ENCODE measurements around the gene CENPP.

Gene CENPP

GRCh38 chr9:92315456-92315855 lies 10.3 kb upstream of the CENPP start:
- no peak for DNase-seq

- no peak for DNase-seq
Observed at GRCh38 chr9:92324431-92324830, 1.3 kb upstream of the CENPP start.

- DNase-seq = no peak
Observed at GRCh38 chr9:92324889-92325268, 874 bp upstream of the CENPP start.

- peak; percentile 77 for DNase-seq
Observed at GRCh38 chr9:92325991-92326500, 293 bp downstream of the CENPP start.

GRCh38 chr9:92327283-92327850 lies 1.6 kb downstream of the CENPP start:
- peak; percentile 24 for DNase-seq

- peak; percentile 54 for DNase-seq
Observed at GRCh38 chr9:92328225-92328624, 2.5 kb downstream of the CENPP start.

GRCh38 chr9:92332577-92333281 lies 7.0 kb downstream of the CENPP start:
- DNase-seq = no peak

GRCh38 chr9:92333282-92333634 lies 7.5 kb downstream of the CENPP start:
- no peak for DNase-seq

GRCh38 chr9:92341578-92341977 lies 15.8 kb downstream of the CENPP start:
- DNase-seq = no peak

GRCh38 chr9:92342825-92343488 lies 17.2 kb downstream of the CENPP start:
- DNase-seq = no peak

- DNase-seq = no peak
Observed at GRCh38 chr9:92345582-92345981, 19.8 kb downstream of the CENPP start.

GRCh38 chr9:92349771-92350739 lies 24.3 kb downstream of the CENPP start:
- no peak for DNase-seq

GRCh38 chr9:92350740-92351133 lies 25.0 kb downstream of the CENPP start:
- no peak for DNase-seq

GRCh38 chr9:92353051-92353450 lies 27.3 kb downstream of the CENPP start:
- DNase-seq = no peak

- DNase-seq = peak; percentile 6
Observed at GRCh38 chr9:92359394-92359995, 33.7 kb downstream of the CENPP start.

- no peak for DNase-seq
Observed at GRCh38 chr9:92360083-92360482, 34.3 kb downstream of the CENPP start.

GRCh38 chr9:92369075-92369474 lies 43.3 kb downstream of the CENPP start:
- peak; percentile 21 for DNase-seq

- DNase-seq = no peak
Observed at GRCh38 chr9:92373167-92373566, 47.4 kb downstream of the CENPP start.

- no peak for DNase-seq
Observed at GRCh38 chr9:92377876-92378275, 52.1 kb downstream of the CENPP start.

GRCh38 chr9:92378865-92379560 lies 53.3 kb downstream of the CENPP start:
- DNase-seq = no peak

- DNase-seq = no peak
Observed at GRCh38 chr9:92380603-92381002, 54.9 kb downstream of the CENPP start.

GRCh38 chr9:92381775-92382174 lies 56.0 kb downstream of the CENPP start:
- no peak for DNase-seq
